NCI-H82 treated with DMSO at 0.1 percent for 48 hours (cell line): Measurements from ENCODE around the gene ITGB5.

Experiments used
- DNase-seq: peaks from one replicate; lab custom pipeline; 2025; ENCODE audit not compliant: unreplicated experiment; lab: John Stamatoyannopoulos, UW

Gene ITGB5

GRCh38 chr3:124896824-124897526 is 9.8 kb upstream of the ITGB5 start:
- DNase-seq: no peak

GRCh38 chr3:124895756-124896155 is 8.6 kb upstream of the ITGB5 start:
- DNase-seq: no peak

- DNase-seq: no peak
Observed at GRCh38 chr3:124893526-124893925, 6.4 kb upstream of the ITGB5 start.

GRCh38 chr3:124890573-124891190 is 3.5 kb upstream of the ITGB5 start:
- no peak for DNase-seq

- no peak for DNase-seq
Observed at GRCh38 chr3:124888482-124889441, 1.6 kb upstream of the ITGB5 start.

GRCh38 chr3:124887932-124888298 is 750 bp upstream of the ITGB5 start:
- no peak for DNase-seq

- DNase-seq: no peak
Observed at GRCh38 chr3:124886168-124887056, 753 bp downstream of the ITGB5 start.

- DNase-seq: no peak
Observed at GRCh38 chr3:124885466-124886167, 1.5 kb downstream of the ITGB5 start.

- DNase-seq: no peak
Observed at GRCh38 chr3:124884474-124885101, 2.6 kb downstream of the ITGB5 start.

GRCh38 chr3:124883766-124884473 is 3.2 kb downstream of the ITGB5 start:
- no peak for DNase-seq

GRCh38 chr3:124882816-124883747 is 4.1 kb downstream of the ITGB5 start:
- no peak for DNase-seq

- no peak for DNase-seq
Observed at GRCh38 chr3:124881976-124882697, 5.0 kb downstream of the ITGB5 start.

GRCh38 chr3:124879337-124879680 is 7.9 kb downstream of the ITGB5 start:
- no peak for DNase-seq

GRCh38 chr3:124878561-124879336 is 8.4 kb downstream of the ITGB5 start:
- no peak for DNase-seq

- no peak for DNase-seq
Observed at GRCh38 chr3:124877674-124878073, 9.5 kb downstream of the ITGB5 start.

- DNase-seq: no peak
Observed at GRCh38 chr3:124876401-124876878, 10.7 kb downstream of the ITGB5 start.

- no peak for DNase-seq
Observed at GRCh38 chr3:124873226-124873625, 13.9 kb downstream of the ITGB5 start.
